ENCODE measurements around the gene SCARB1. TPM values are rescaled to one million over a fixed set of nuclear protein-coding genes. Genes with fewer than 3 reads are reported as not detected.
A peak's percentile ranks its signal among the peaks of the same experiment; 100 is the strongest.

The SCARB1 gene
- total and polyA plus RNA-seq, 2 of the 13 experiments (the other 11 are each of a cell fraction or from before 2014, with no cell fraction given): 63.4 to 160 TPM

DNA sequence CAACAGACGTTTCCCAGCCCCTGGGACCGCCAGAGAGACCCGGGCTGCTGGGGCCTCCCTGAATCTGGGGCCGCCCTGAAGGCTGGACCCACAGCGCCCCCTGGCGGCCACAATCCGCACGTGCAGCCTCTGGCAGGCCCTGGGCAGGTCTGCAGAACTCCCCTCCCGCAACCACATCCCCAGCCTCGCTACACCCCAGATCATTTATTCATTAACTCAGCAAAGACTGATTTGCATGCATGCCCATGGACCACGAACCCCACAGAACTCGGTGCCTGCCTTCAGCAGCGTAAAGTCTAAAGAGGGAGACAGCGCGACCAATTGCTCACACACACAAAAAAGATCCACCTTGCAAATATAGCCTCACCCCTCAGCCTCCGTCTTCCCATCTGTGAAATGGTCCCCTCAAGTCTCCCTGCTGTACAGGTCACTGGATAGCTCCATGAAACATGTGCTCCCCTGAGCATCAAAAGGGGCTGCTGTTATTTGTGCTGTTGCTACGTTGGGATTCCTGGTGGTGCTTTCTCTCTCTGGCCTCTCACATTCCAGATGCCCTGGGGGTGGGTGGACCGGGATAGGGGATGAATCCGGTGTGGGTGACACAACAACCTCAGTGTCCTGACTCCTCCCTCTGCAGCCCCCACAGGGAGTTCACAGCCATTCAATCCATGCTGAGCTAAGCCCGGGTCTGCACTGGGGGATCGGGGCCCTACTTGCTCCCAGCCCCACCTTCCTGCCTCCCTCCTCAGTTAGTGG is 96.4 kb downstream of the SCARB1 start (continued):
- TF ChIP-seq TEAD2 (CRISPR knock-in tag; IDR thresholded peaks at IDR 0.05) (no peak), PBX3 (CRISPR knock-in tag; IDR thresholded peaks at IDR 0.05; ENCODE audit: borderline replicate concordance) (no peak), ELF3 (CRISPR knock-in tag; IDR thresholded peaks at IDR 0.05) (no peak), RELA (CRISPR knock-in tag; IDR thresholded peaks at IDR 0.05) (no peak), UBTF (CRISPR knock-in tag; IDR thresholded peaks at IDR 0.05) (no peak), U2AF2 (IDR thresholded peaks at IDR 0.05; ENCODE audit: low read depth, low read length) (no peak), RFX5 (IDR thresholded peaks at IDR 0.05; ENCODE audit: low read depth, low read length) (no peak), HBP1 (CRISPR knock-in tag; IDR thresholded peaks at IDR 0.05; ENCODE audit: low read depth) (no peak), ZBTB34 (CRISPR knock-in tag; IDR thresholded peaks at IDR 0.05) (no peak), SNAPC4 (CRISPR knock-in tag; IDR thresholded peaks at IDR 0.05) (peak; percentile 72; the same call in 1 of the 2 replicates), ZNF207 (IDR thresholded peaks at IDR 0.05; ENCODE audit: borderline replicate concordance) (no peak), TAF1 (CRISPR knock-in tag; IDR thresholded peaks at IDR 0.05) (no peak), ZNF33B (CRISPR knock-in tag; IDR thresholded peaks at IDR 0.05) (no peak), ZNF329 (CRISPR knock-in tag; IDR thresholded peaks at IDR 0.05; ENCODE audit: low read depth) (no peak), ZNF124 (CRISPR knock-in tag; IDR thresholded peaks at IDR 0.05) (no peak)
- TF ChIP-seq, protein P1, sequence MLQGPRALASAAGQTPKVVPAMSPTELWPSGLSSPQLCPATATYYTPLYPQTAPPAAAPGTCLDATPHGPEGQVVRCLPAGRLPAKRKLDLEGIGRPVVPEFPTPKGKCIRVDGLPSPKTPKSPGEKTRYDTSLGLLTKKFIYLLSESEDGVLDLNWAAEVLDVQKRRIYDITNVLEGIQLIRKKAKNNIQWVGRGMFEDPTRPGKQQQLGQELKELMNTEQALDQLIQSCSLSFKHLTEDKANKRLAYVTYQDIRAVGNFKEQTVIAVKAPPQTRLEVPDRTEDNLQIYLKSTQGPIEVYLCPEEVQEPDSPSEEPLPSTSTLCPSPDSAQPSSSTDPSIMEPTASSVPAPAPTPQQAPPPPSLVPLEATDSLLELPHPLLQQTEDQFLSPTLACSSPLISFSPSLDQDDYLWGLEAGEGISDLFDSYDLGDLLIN (CRISPR knock-in tag; IDR thresholded peaks at IDR 0.05; ENCODE audit: borderline replicate concordance): 0 out of 2 replicates have a peak, but pooled peaks have one; percentile 17
